HepG2 (cell line): ENCODE data around the gene RBM5. TPM values are rescaled to one million over a fixed set of nuclear protein-coding genes. Genes with fewer than 3 reads are reported as not detected.

Experiments
- FOSL1 ChIP-seq: sonication (generic); formaldehyde crosslinking; IDR thresholded peaks from 2 replicates; pipeline ENCODE4 v1.9.0; 2021; ENCODE audit warnings: missing genetic modification reagents, borderline replicate concordance
- FOXK1 ChIP-seq: sonication (generic); formaldehyde crosslinking; IDR thresholded peaks from 2 replicates; pipeline ENCODE4 v1.4.0; 2020; ENCODE audit warnings: low read depth, missing genetic modification reagents, borderline replicate concordance
- MAF1 ChIP-seq: sonication (generic); formaldehyde crosslinking; IDR thresholded peaks from 2 replicates; pipeline ENCODE4 v1.5.0; 2020; ENCODE audit warnings: missing genetic modification reagents, borderline replicate concordance
- NCOA1 ChIP-seq: sonication (generic); formaldehyde crosslinking; IDR thresholded peaks from 2 replicates; pipeline ENCODE4 v1.9.0; 2021; ENCODE audit warnings: missing genetic modification reagents
- SATB2 ChIP-seq: sonication (generic); formaldehyde crosslinking; IDR thresholded peaks from 2 replicates; pipeline ENCODE4 v1.5.0; 2020; ENCODE audit warnings: missing genetic modification reagents
- SOX6 ChIP-seq, 2 experiments: fragments of 450-650 bp in 1 of 2; sonication (generic) in 1 of 2; formaldehyde crosslinking in 1 of 2; IDR thresholded peaks; 2 replicates each; pipeline versions ENCODE4 v1.4.0 to v1.6.1; 2017 to 2020; ENCODE audit warnings: antibody characterized with exemption in 1 of 2, mild to moderate bottlenecking in 1 of 2, missing genetic modification reagents in 1 of 2
- SP5 ChIP-seq: IDR thresholded peaks from 2 replicates; pipeline ENCODE4 v1.6.1; 2016; ENCODE audit warnings: low read depth, borderline replicate concordance
- SRY ChIP-seq: sonication (generic); formaldehyde crosslinking; IDR thresholded peaks from 2 replicates; pipeline ENCODE4 v1.8.0; 2022; ENCODE audit warnings: mild to moderate bottlenecking, missing genetic modification reagents
- TAF15 ChIP-seq: fragments of 200-400 bp; formaldehyde crosslinking; IDR thresholded peaks from one replicate; pipeline ENCODE4 v1.6.1; 2018; ENCODE audit warnings: mild to moderate bottlenecking, low read depth, low read length; ENCODE audit not compliant: poor library complexity, severe bottlenecking
- ZFP82 ChIP-seq: sonication (generic); formaldehyde crosslinking; IDR thresholded peaks from 2 replicates; pipeline ENCODE4 v1.5.1; 2020; ENCODE audit warnings: mild to moderate bottlenecking, missing genetic modification reagents, borderline replicate concordance
- ZNF30 ChIP-seq: sonication (generic); formaldehyde crosslinking; IDR thresholded peaks from 2 replicates; pipeline ENCODE4 v1.5.0; 2020; ENCODE audit warnings: mild to moderate bottlenecking, missing genetic modification reagents
- ZNF501 ChIP-seq: sonication (generic); formaldehyde crosslinking; IDR thresholded peaks from 2 replicates; pipeline ENCODE4 v1.5.1; 2020; ENCODE audit warnings: mild to moderate bottlenecking, moderate library complexity, missing genetic modification reagents
- ZNF749 ChIP-seq: sonication (generic); formaldehyde crosslinking; IDR thresholded peaks from 2 replicates; pipeline ENCODE4 v1.8.0; 2022; ENCODE audit warnings: mild to moderate bottlenecking, missing genetic modification reagents, moderate library complexity, borderline replicate concordance
- ZNF766 ChIP-seq: sonication (generic); formaldehyde crosslinking; IDR thresholded peaks from 2 replicates; pipeline ENCODE4 v1.5.0; 2020; ENCODE audit warnings: missing genetic modification reagents, borderline replicate concordance
- ZNF773 ChIP-seq: sonication (generic); formaldehyde crosslinking; IDR thresholded peaks from 2 replicates; pipeline ENCODE4 v1.4.0; 2020; ENCODE audit warnings: missing genetic modification reagents, borderline replicate concordance
- polyA plus RNA-seq, 8 experiments: library from polyadenylated mRNA; depleted of rRNA in 3 of 8; stranded (reverse) in 7 of 8; unstranded in 1 of 8; fragments of >200 nt; fragmentation: Illumina TruSeq in 4 of 8; extraction: Trizol in 4 of 8; gene quantifications; 2 replicates each; pipeline versions ENCODE4 v1.2.1 to v1.2.3, GENCODE V29; 2011 to 2016; ENCODE audit warnings: low read depth in 4 of 8, missing spikeins in 1 of 8, mixed read lengths in 1 of 8; ENCODE audit not compliant: insufficient read depth in 1 of 8
- total RNA-seq, 5 experiments: library from RNA; depleted of rRNA; stranded (reverse); fragments of >200 nt; fragmentation: Illumina TruSeq; extraction: Trizol; gene quantifications; 2 replicates each; pipeline ENCODE4 v1.2.3, GENCODE V29; 2016; ENCODE audit warnings: low read depth in 1 of 5
- TF ChIP-seq, protein P1 (sequence below): sonication (generic); formaldehyde crosslinking; IDR thresholded peaks from 2 replicates; pipeline ENCODE4 v1.4.0; 2020; ENCODE audit warnings: mild to moderate bottlenecking, missing genetic modification reagents, borderline replicate concordance
- TF ChIP-seq, protein P2 (sequence below): IDR thresholded peaks from 2 replicates; pipeline ENCODE4 v1.6.1; 2016; ENCODE audit warnings: mild to moderate bottlenecking
- TF ChIP-seq, protein P3 (sequence below): sonication (generic); formaldehyde crosslinking; conservative IDR thresholded peaks from 2 replicates; pipeline ENCODE4 v1.8.0; 2022; ENCODE audit warnings: low read depth, missing genetic modification reagents
- TF ChIP-seq, protein P4 (sequence below): sonication (generic); formaldehyde crosslinking; IDR thresholded peaks from 2 replicates; pipeline ENCODE4 v1.8.0; 2022; ENCODE audit warnings: mild to moderate bottlenecking, missing genetic modification reagents, moderate library complexity
- TF ChIP-seq, protein P5 (sequence below): sonication (generic); formaldehyde crosslinking; IDR thresholded peaks from 2 replicates; pipeline ENCODE4 v1.4.0; 2020; ENCODE audit warnings: missing genetic modification reagents

Gene RBM5
- total and polyA plus RNA-seq, 2 of the 13 experiments (the other 11 are each of a cell fraction or from before 2014, with no cell fraction given) = 106 to 204 TPM

DNA sequence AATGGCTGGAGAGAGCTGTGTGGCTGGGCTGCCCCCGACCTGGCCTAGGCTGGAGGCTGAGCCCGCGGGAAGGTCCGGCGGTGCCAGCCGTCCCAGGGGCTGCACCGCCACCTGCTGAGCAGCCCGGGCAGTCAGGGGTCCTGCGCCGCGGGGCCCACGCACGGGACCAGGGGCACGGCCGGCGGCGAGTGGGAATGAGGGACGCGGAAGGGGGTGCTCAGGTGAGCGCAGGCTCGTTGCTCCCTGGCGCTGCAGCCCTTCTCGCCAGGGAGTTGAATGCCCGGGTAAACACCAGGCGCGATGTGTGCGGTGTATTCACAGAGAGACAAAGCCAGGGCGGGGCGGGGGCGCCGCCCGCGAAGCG, 65.7 kb downstream of the RBM5 start (continued):
- no peak for TF ChIP-seq SOX6 (IDR thresholded peaks at IDR 0.05)
- TF ChIP-seq SOX6 (CRISPR knock-in tag; IDR thresholded peaks at IDR 0.05) = 0 out of 2 replicates have a peak, but pooled peaks have one; percentile 3
- no peak for TF ChIP-seq SRY
- no peak for TF ChIP-seq SP5 (CRISPR knock-in tag)
- TF ChIP-seq, protein P1, sequence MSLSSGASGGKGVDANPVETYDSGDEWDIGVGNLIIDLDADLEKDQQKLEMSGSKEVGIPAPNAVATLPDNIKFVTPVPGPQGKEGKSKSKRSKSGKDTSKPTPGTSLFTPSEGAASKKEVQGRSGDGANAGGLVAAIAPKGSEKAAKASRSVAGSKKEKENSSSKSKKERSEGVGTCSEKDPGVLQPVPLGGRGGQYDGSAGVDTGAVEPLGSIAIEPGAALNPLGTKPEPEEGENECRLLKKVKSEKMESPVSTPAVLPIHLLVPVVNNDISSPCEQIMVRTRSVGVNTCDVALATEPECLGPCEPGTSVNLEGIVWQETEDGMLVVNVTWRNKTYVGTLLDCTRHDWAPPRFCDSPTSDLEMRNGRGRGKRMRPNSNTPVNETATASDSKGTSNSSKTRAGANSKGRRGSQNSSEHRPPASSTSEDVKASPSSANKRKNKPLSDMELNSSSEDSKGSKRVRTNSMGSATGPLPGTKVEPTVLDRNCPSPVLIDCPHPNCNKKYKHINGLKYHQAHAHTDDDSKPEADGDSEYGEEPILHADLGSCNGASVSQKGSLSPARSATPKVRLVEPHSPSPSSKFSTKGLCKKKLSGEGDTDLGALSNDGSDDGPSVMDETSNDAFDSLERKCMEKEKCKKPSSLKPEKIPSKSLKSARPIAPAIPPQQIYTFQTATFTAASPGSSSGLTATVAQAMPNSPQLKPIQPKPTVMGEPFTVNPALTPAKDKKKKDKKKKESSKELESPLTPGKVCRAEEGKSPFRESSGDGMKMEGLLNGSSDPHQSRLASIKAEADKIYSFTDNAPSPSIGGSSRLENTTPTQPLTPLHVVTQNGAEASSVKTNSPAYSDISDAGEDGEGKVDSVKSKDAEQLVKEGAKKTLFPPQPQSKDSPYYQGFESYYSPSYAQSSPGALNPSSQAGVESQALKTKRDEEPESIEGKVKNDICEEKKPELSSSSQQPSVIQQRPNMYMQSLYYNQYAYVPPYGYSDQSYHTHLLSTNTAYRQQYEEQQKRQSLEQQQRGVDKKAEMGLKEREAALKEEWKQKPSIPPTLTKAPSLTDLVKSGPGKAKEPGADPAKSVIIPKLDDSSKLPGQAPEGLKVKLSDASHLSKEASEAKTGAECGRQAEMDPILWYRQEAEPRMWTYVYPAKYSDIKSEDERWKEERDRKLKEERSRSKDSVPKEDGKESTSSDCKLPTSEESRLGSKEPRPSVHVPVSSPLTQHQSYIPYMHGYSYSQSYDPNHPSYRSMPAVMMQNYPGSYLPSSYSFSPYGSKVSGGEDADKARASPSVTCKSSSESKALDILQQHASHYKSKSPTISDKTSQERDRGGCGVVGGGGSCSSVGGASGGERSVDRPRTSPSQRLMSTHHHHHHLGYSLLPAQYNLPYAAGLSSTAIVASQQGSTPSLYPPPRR (CRISPR knock-in tag) = no peak
- TF ChIP-seq, protein P2, sequence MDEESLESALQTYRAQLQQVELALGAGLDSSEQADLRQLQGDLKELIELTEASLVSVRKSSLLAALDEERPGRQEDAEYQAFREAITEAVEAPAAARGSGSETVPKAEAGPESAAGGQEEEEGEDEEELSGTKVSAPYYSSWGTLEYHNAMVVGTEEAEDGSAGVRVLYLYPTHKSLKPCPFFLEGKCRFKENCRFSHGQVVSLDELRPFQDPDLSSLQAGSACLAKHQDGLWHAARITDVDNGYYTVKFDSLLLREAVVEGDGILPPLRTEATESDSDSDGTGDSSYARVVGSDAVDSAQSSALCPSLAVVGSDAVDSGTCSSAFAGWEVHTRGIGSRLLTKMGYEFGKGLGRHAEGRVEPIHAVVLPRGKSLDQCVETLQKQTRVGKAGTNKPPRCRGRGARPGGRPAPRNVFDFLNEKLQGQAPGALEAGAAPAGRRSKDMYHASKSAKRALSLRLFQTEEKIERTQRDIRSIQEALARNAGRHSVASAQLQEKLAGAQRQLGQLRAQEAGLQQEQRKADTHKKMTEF (CRISPR knock-in tag) = no peak
- no peak for TF ChIP-seq FOXK1
- TF ChIP-seq MAF1 = no peak
- TF ChIP-seq ZNF501 (CRISPR knock-in tag) = no peak
- no peak for TF ChIP-seq ZNF749 (CRISPR knock-in tag)
- TF ChIP-seq, protein P3, sequence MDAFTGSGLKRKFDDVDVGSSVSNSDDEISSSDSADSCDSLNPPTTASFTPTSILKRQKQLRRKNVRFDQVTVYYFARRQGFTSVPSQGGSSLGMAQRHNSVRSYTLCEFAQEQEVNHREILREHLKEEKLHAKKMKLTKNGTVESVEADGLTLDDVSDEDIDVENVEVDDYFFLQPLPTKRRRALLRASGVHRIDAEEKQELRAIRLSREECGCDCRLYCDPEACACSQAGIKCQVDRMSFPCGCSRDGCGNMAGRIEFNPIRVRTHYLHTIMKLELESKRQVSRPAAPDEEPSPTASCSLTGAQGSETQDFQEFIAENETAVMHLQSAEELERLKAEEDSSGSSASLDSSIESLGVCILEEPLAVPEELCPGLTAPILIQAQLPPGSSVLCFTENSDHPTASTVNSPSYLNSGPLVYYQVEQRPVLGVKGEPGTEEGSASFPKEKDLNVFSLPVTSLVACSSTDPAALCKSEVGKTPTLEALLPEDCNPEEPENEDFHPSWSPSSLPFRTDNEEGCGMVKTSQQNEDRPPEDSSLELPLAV (CRISPR knock-in tag) = no peak
- TF ChIP-seq NCOA1 (CRISPR knock-in tag) = no peak
- TF ChIP-seq TAF15 = no peak
- no peak for TF ChIP-seq ZNF30 (CRISPR knock-in tag)
- TF ChIP-seq, protein P4, sequence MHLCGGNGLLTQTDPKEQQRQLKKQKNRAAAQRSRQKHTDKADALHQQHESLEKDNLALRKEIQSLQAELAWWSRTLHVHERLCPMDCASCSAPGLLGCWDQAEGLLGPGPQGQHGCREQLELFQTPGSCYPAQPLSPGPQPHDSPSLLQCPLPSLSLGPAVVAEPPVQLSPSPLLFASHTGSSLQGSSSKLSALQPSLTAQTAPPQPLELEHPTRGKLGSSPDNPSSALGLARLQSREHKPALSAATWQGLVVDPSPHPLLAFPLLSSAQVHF (CRISPR knock-in tag) = no peak
- no peak for TF ChIP-seq FOSL1
- no peak for TF ChIP-seq ZNF766 (CRISPR knock-in tag)
- no peak for TF ChIP-seq SATB2 (CRISPR knock-in tag)
- TF ChIP-seq, protein P5, sequence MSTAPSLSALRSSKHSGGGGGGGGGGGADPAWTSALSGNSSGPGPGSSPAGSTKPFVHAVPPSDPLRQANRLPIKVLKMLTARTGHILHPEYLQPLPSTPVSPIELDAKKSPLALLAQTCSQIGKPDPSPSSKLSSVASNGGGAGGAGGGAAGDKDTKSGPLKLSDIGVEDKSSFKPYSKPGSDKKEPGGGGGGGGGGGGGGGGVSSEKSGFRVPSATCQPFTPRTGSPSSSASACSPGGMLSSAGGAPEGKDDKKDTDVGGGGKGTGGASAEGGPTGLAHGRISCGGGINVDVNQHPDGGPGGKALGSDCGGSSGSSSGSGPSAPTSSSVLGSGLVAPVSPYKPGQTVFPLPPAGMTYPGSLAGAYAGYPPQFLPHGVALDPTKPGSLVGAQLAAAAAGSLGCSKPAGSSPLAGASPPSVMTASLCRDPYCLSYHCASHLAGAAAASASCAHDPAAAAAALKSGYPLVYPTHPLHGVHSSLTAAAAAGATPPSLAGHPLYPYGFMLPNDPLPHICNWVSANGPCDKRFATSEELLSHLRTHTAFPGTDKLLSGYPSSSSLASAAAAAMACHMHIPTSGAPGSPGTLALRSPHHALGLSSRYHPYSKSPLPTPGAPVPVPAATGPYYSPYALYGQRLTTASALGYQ = no peak
- TF ChIP-seq ZNF773 (CRISPR knock-in tag) = peak; percentile 34; the same call in 1 of the 2 replicates
- TF ChIP-seq ZFP82 (CRISPR knock-in tag) = no peak
